ENCODE measurements around the gene UBE4B. TPM values are rescaled to one million over a fixed set of nuclear protein-coding genes. Genes with fewer than 3 reads are reported as not detected.

The UBE4B gene
- total RNA-seq, 4 donors from 2014 or later, result 37.5 to 60.3 (median 51.3) TPM

DNA sequence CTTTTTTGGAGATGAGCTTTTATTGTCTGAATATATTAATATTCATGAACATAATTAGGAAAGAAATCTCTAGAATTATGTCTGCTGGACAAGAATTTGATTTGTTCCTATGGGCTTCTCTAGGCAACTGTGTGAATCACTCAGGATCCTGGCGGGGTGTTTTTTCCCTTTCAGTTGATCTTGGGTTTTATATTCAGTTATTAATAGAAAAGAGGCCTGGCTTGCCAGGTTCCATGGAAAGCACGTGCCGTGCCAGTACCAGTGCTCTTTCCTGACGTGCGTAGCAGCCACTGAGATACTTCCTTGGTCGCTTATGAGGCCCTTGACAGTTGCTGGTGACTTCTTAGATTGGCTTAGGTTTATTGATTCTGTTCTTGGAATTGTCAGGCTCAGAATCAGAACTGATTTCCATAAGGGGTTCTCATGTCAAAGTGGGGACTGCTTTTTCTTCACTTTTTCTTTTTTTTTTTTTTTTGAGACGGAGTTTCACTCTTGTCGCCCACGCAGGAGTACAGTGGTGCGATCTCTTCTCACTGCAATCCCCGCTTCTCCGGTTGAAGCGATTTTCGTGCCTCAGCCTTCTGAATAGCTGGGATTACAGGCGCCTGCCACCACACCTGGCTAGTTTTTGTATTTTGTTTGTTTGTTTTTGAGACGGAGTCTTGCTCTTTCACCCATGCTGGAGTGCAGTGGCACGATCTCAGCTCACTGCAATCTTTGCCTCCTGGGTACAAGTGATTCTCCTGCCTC, 129.0 kb downstream of the UBE4B start:
- 84% methylated on average over 17 of the region's 17 CpGs for WGBS, 2 donors

DNA sequence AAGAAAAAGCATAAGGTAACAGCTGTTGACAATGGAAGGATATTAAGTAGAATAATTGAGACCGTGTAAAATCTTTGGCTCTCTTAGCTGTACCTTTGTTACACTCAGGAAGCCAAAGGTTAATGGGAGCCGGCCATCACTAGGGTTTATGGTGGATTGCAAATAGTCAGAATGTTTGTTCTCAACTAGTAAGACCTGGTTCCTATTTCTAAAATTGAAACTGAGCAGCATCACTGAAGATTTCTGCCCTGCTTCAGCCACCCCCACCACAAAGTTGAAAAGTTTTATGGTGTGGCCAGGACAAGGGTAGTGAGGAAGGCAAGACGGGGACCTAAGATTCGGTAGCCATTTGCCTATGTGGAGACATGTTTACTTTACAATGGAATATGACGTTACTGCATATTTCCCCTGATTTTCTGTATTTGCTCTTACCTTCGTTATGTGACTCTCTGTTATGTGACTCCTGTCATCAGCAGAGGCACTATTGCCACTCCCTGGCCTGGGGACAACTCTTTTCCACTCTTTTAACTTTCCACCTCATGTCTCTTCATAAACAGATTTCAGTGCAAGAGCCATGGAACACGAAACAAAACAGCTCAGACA, 136.3 kb downstream of the UBE4B start:
- Histone ChIP-seq H3K9me3 (no peaks in the 10 kb centered on the region), H3K27ac (no peak overlapping the region), H3K4me3 (no peak overlapping the region), H3K27me3 (no peaks in the 10 kb centered on the region), H3K4me1 (no peaks in the 10 kb centered on the region), H3K36me3 (peaks cover 20 to 100% (median 34%) of the 10 kb centered on the region in 3 donors)
- TF ChIP-seq, protein P1, sequence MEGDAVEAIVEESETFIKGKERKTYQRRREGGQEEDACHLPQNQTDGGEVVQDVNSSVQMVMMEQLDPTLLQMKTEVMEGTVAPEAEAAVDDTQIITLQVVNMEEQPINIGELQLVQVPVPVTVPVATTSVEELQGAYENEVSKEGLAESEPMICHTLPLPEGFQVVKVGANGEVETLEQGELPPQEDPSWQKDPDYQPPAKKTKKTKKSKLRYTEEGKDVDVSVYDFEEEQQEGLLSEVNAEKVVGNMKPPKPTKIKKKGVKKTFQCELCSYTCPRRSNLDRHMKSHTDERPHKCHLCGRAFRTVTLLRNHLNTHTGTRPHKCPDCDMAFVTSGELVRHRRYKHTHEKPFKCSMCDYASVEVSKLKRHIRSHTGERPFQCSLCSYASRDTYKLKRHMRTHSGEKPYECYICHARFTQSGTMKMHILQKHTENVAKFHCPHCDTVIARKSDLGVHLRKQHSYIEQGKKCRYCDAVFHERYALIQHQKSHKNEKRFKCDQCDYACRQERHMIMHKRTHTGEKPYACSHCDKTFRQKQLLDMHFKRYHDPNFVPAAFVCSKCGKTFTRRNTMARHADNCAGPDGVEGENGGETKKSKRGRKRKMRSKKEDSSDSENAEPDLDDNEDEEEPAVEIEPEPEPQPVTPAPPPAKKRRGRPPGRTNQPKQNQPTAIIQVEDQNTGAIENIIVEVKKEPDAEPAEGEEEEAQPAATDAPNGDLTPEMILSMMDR (IDR thresholded peaks at IDR 0.05), result no peak
- TF ChIP-seq POLR2A (IDR thresholded peaks at IDR 0.05), result no peak
- WGBS, 2 donors, result 75 to 89% methylated on average over 7 of the region's 7 CpGs
- intact Hi-C loops (cut with DNase I), result no loop called here
- DNase-seq, result no peak

More for the DNA sequence above, 129.0 kb downstream of the UBE4B start:
- TF ChIP-seq POLR2A (IDR thresholded peaks at IDR 0.05), result no peak
- TF ChIP-seq, protein P1 (IDR thresholded peaks at IDR 0.05), result no peak
- DNase-seq, result no peak
- Histone ChIP-seq H3K27ac (peak overlapping the region in 3 of 4 donors; percentile 14 to 64 (median 36)), H3K4me3 (no peak overlapping the region), H3K9me3 (no peaks in the 10 kb centered on the region), H3K27me3 (no peaks in the 10 kb centered on the region), H3K4me1 (no peaks in the 10 kb centered on the region), H3K36me3 (peaks cover 18 to 100% (median 22%) of the 10 kb centered on the region in 3 donors)
- intact Hi-C loops (cut with DNase I), result no loop called here

DNA sequence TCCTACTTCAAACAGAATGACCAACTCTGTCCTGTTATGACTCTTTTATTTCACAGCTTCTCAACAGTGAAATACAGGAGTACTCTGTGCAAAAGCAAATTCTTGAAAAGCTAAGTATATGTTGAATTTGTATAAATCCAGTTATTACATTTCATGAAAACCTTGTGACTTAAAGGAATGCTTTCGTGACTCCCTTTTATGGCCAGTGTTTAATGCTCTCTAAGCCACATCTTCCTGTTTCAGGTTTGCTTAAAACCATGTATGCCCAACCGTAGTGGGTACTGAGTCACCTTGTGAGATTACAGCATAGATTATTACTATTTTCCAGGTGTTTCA, 137.4 kb downstream of the UBE4B start:
- DNase-seq, result no peak
- Histone ChIP-seq H3K27ac (no peak overlapping the region), H3K27me3 (no peaks in the 10 kb centered on the region), H3K4me3 (no peak overlapping the region), H3K4me1 (no peaks in the 10 kb centered on the region), H3K36me3 (peaks cover 21 to 98% (median 30%) of the 10 kb centered on the region in 3 donors), H3K9me3 (no peaks in the 10 kb centered on the region)
- intact Hi-C loops (cut with DNase I), result no loop called here
- no peak for TF ChIP-seq POLR2A (IDR thresholded peaks at IDR 0.05)
- TF ChIP-seq, protein P1 (IDR thresholded peaks at IDR 0.05), result no peak
- WGBS, 2 donors, result 56 to 67% methylated on average over 2 of the region's 2 CpGs

DNA sequence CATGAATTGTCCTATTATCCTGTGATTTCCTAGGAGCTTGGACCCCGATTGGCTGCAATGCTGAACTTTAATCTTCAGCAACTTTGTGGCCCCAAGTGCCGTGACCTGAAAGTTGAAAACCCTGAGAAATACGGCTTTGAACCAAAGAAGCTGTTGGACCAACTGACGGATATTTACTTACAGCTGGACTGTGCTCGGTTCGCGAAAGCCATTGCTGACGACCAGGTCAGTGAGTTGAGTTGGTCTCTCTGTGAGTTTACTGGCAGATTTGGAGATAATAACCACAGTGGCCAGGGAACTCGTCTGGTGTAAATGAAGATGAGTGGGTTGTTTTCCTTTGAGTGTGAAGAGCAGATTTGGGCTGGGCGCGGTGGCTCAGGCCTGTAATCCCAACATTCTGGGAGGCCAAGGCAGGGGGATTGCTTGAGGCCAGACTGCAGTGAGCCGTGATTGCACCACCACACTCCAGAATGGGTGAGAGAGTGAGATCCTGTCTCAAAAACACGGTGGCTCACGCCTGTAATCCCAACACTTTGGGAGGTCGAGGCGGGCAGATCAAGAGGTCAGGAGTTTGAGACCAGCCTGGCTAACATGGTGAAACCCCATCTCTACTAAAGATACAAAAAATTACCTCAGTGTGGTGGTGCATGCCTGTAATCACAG, 138.5 kb downstream of the UBE4B start:
- WGBS, 2 donors, result 92 to 94% methylated on average over 13 to 15 of the region's 16 CpGs
- no peak overlapping the region for H3K27ac ChIP-seq
- H3K4me1 ChIP-seq, result no peaks in the 10 kb centered on the region
- no peak for DNase-seq
- intact Hi-C loops (cut with DNase I), result no loop called here
- H3K36me3 ChIP-seq, result peaks cover 11 to 97% (median 23%) of the 10 kb centered on the region in 3 donors
- no peak for TF ChIP-seq POLR2A (IDR thresholded peaks at IDR 0.05)
- TF ChIP-seq, protein P1 (IDR thresholded peaks at IDR 0.05), result no peak
- no peaks in the 10 kb centered on the region for H3K27me3 ChIP-seq
- no peaks in the 10 kb centered on the region for H3K9me3 ChIP-seq
- no peak overlapping the region for H3K4me3 ChIP-seq

Data from esophagus squamous epithelium (tissue), 5 donors.